Measurements from ENCODE around the gene EXPH5. TPM values are rescaled to one million over a fixed set of nuclear protein-coding genes. Genes with fewer than 3 reads are reported as not detected.

Gene EXPH5
- total RNA-seq, 4 donors from 2014 or later: 3.3 to 8.1 (median 6.9) TPM

GRCh38 chr11:108580645-108581044 is 12.9 kb downstream of the EXPH5 start:
- no peaks in the 10 kb centered on the region for H3K27me3 ChIP-seq
- no peaks in the 10 kb centered on the region for H3K36me3 ChIP-seq
- H3K9me3 ChIP-seq: no peaks in the 10 kb centered on the region
- no peak overlapping the region for H3K27ac ChIP-seq
- H3K4me1 ChIP-seq: no peaks in the 10 kb centered on the region
- DNase-seq: no peak
- no peak for TF ChIP-seq POLR2A (IDR thresholded peaks at IDR 0.05)
- TF ChIP-seq CTCF (IDR thresholded peaks at IDR 0.05): no peak
- no peak overlapping the region for H3K4me3 ChIP-seq

GRCh38 chr11:108580043-108580442 is 13.5 kb downstream of the EXPH5 start:
- no peaks in the 10 kb centered on the region for H3K4me1 ChIP-seq
- no peak for TF ChIP-seq POLR2A (IDR thresholded peaks at IDR 0.05)
- no peak for TF ChIP-seq CTCF (IDR thresholded peaks at IDR 0.05)
- no peak overlapping the region for H3K27ac ChIP-seq
- no peak for DNase-seq
- no peak overlapping the region for H3K4me3 ChIP-seq
- H3K9me3 ChIP-seq: no peaks in the 10 kb centered on the region
- no peaks in the 10 kb centered on the region for H3K36me3 ChIP-seq
- H3K27me3 ChIP-seq: no peaks in the 10 kb centered on the region

GRCh38 chr11:108576523-108576922 is 17.0 kb downstream of the EXPH5 start:
- DNase-seq: no peak
- no peak overlapping the region for H3K27ac ChIP-seq
- no peaks in the 10 kb centered on the region for H3K9me3 ChIP-seq
- no peaks in the 10 kb centered on the region for H3K36me3 ChIP-seq
- H3K4me3 ChIP-seq: no peak overlapping the region
- no peaks in the 10 kb centered on the region for H3K27me3 ChIP-seq
- no peaks in the 10 kb centered on the region for H3K4me1 ChIP-seq
- TF ChIP-seq POLR2A (IDR thresholded peaks at IDR 0.05) (no peak), CTCF (IDR thresholded peaks at IDR 0.05) (no peak)

GRCh38 chr11:108574675-108575074 is 18.9 kb downstream of the EXPH5 start:
- Histone ChIP-seq H3K27me3 (no peaks in the 10 kb centered on the region), H3K4me3 (no peak overlapping the region), H3K9me3 (no peaks in the 10 kb centered on the region), H3K27ac (no peak overlapping the region), H3K36me3 (no peaks in the 10 kb centered on the region), H3K4me1 (no peaks in the 10 kb centered on the region)
- TF ChIP-seq CTCF (IDR thresholded peaks at IDR 0.05) (no peak), POLR2A (IDR thresholded peaks at IDR 0.05) (no peak)
- no peak for DNase-seq

- Histone ChIP-seq H3K9me3 (no peaks in the 10 kb centered on the region), H3K27ac (no peak overlapping the region), H3K27me3 (no peaks in the 10 kb centered on the region), H3K36me3 (no peaks in the 10 kb centered on the region), H3K4me1 (no peaks in the 10 kb centered on the region), H3K4me3 (no peak overlapping the region)
- DNase-seq: no peak
- TF ChIP-seq POLR2A (IDR thresholded peaks at IDR 0.05) (no peak), CTCF (IDR thresholded peaks at IDR 0.05) (no peak)
Observed at GRCh38 chr11:108571001-108571400, 22.6 kb downstream of the EXPH5 start.

GRCh38 chr11:108569896-108570295 is 23.7 kb downstream of the EXPH5 start:
- DNase-seq: no peak
- H3K27ac ChIP-seq: no peak overlapping the region
- no peaks in the 10 kb centered on the region for H3K9me3 ChIP-seq
- no peak overlapping the region for H3K4me3 ChIP-seq
- H3K27me3 ChIP-seq: no peaks in the 10 kb centered on the region
- TF ChIP-seq CTCF (IDR thresholded peaks at IDR 0.05): no peak
- no peak for TF ChIP-seq POLR2A (IDR thresholded peaks at IDR 0.05)
- H3K36me3 ChIP-seq: no peaks in the 10 kb centered on the region
- H3K4me1 ChIP-seq: no peaks in the 10 kb centered on the region

All from Peyer's patch (tissue), 4 donors.